GM23338 (cell line): ENCODE data around the gene PCNX1. TPM values are rescaled to one million over a fixed set of nuclear protein-coding genes. Genes with fewer than 3 reads are reported as not detected.

Source experiments
- ATAC-seq: fragments of 200-7000 bp; cut with Tn5 transposase; 3 replicates; pipeline ENCODE4 v1.9.1; 2020
- DNase-seq: peaks from one replicate; pipeline ENCODE4 v3.0.0-alpha.2; 2015; ENCODE audit warnings: low spot score
- H2AFZ ChIP-seq: fragments of 200-600 bp; sonication (generic); 2 replicates; pipeline ENCODE4 v1.8.0; 2016; ENCODE audit warnings: antibody characterized with exemption, mild to moderate bottlenecking, moderate library complexity
- H3F3A ChIP-seq: fragments of 200-600 bp; sonication (generic); replicated peaks from 2 replicates; pipeline ENCODE4 v1.8.0; 2017; ENCODE audit warnings: antibody characterized with exemption, mixed run types, low read depth
- H3K27ac ChIP-seq: fragments of 200-600 bp; sonication (generic); 2 replicates; pipeline ENCODE4 v1.6.1; 2016; ENCODE audit warnings: low read depth
- H3K27me3 ChIP-seq: fragments of 200-600 bp; sonication (generic); 2 replicates; pipeline ENCODE4 v1.8.0; 2016; ENCODE audit warnings: mild to moderate bottlenecking, mixed run types, moderate library complexity; ENCODE audit not compliant: insufficient read depth
- H3K36me3 ChIP-seq: fragments of 200-600 bp; sonication (generic); 2 replicates; pipeline ENCODE4 v1.8.0; 2016; ENCODE audit warnings: mild to moderate bottlenecking; ENCODE audit not compliant: insufficient read depth
- H3K4me1 ChIP-seq: fragments of 200-600 bp; sonication (generic); 2 replicates; pipeline ENCODE4 v1.8.0; 2016; ENCODE audit warnings: mild to moderate bottlenecking, moderate library complexity; ENCODE audit not compliant: insufficient read depth
- H3K4me2 ChIP-seq: fragments of 200-600 bp; sonication (generic); 2 replicates; pipeline ENCODE4 v1.7.1; 2017; ENCODE audit warnings: mixed run types
- H3K4me3 ChIP-seq: fragments of 200-600 bp; sonication (generic); 2 replicates; pipeline ENCODE4 v1.6.1; 2016; ENCODE audit warnings: mixed run types
- H3K79me2 ChIP-seq: fragments of 200-600 bp; sonication (generic); replicated peaks from 2 replicates; pipeline ENCODE4 v1.8.0; 2017; ENCODE audit warnings: mild to moderate bottlenecking; ENCODE audit not compliant: insufficient read depth
- H3K9me2 ChIP-seq: fragments of 200-600 bp; sonication (generic); 2 replicates; pipeline ENCODE4 v1.8.0; 2017; ENCODE audit not compliant: insufficient read depth
- H4K20me1 ChIP-seq: fragments of 200-600 bp; sonication (generic); replicated peaks from 2 replicates; pipeline ENCODE4 v1.8.0; 2017; ENCODE audit warnings: mild to moderate bottlenecking; ENCODE audit not compliant: insufficient read depth
- H3K27ac Mint-ChIP-seq: 2 replicates; pipeline ENCODE4 v1.8.0; 2020; ENCODE audit warnings: inconsistent platforms, mild to moderate bottlenecking, moderate library complexity, mixed read lengths
- H3K27me3 Mint-ChIP-seq: 3 replicates; pipeline ENCODE4 v1.8.0; 2022; ENCODE audit warnings: low read depth, mild to moderate bottlenecking, moderate library complexity, mixed read lengths, inconsistent platforms; ENCODE audit not compliant: insufficient read depth, poor library complexity
- H3K36me3 Mint-ChIP-seq: 3 replicates; pipeline ENCODE4 v1.8.0; 2021; ENCODE audit warnings: low read depth, mild to moderate bottlenecking, inconsistent platforms, moderate library complexity, mixed read lengths
- H3K4me1 Mint-ChIP-seq: 3 replicates; pipeline ENCODE4 v1.8.0; 2020; ENCODE audit warnings: mild to moderate bottlenecking, inconsistent platforms, mixed read lengths
- H3K4me3 Mint-ChIP-seq: 3 replicates; pipeline ENCODE4 v1.8.0; 2021; ENCODE audit warnings: moderate library complexity, mild to moderate bottlenecking, inconsistent platforms, mixed read lengths
- H3K9me3 Mint-ChIP-seq: 3 replicates; pipeline ENCODE4 v1.8.0; 2020; ENCODE audit warnings: moderate library complexity, mild to moderate bottlenecking, inconsistent platforms, mixed read lengths
- CREB1 ChIP-seq: fragments of 250-450 bp; sonication (Bioruptor Pico); IDR thresholded peaks from 2 replicates; pipeline ENCODE4 v1.5.0; 2020; ENCODE audit warnings: low read depth, mild to moderate bottlenecking, moderate library complexity
- CTCF ChIP-seq, 2 experiments: fragments of 200-600 bp in 1 of 2; sonication (generic) in 1 of 2; conservative IDR thresholded peaks; 2 replicates each; pipeline versions ENCODE4 v1.5.1 to v1.6.1; 2016 to 2017; ENCODE audit warnings: antibody characterized with exemption in 2 of 2, low read depth in 2 of 2, mild to moderate bottlenecking in 2 of 2, moderate library complexity in 1 of 2
- ETS1 ChIP-seq: IDR thresholded peaks from 2 replicates; pipeline ENCODE4 v1.6.1; 2016; ENCODE audit warnings: antibody characterized with exemption
- EZH2 ChIP-seq: fragments of 200-600 bp; sonication (generic); IDR thresholded peaks from one replicate; pipeline ENCODE4 v1.8.0; 2017; ENCODE audit warnings: antibody characterized with exemption, mild to moderate bottlenecking, low read depth; ENCODE audit not compliant: unreplicated experiment
- NANOG ChIP-seq: IDR thresholded peaks from 2 replicates; pipeline ENCODE4 v1.6.1; 2016; ENCODE audit warnings: antibody characterized with exemption, borderline replicate concordance
- POLR2AphosphoS5 ChIP-seq: IDR thresholded peaks from 2 replicates; pipeline ENCODE4 v1.6.1; 2016; ENCODE audit warnings: antibody characterized with exemption, low read depth
- REST ChIP-seq: IDR thresholded peaks from one replicate; pipeline ENCODE4 v1.6.1; 2018; ENCODE audit warnings: antibody characterized with exemption; ENCODE audit not compliant: unreplicated experiment
- ZNF114 ChIP-seq: fragments of 250-450 bp; sonication (Bioruptor Pico); IDR thresholded peaks from 2 replicates; pipeline ENCODE4 v1.5.0; 2020; ENCODE audit warnings: mild to moderate bottlenecking, moderate library complexity
- ZNF331 ChIP-seq: fragments of 250-450 bp; sonication (Bioruptor Pico); IDR thresholded peaks from 2 replicates; pipeline ENCODE4 v1.5.0; 2020; ENCODE audit warnings: low read depth, mild to moderate bottlenecking, moderate library complexity
- ZNF462 ChIP-seq: fragments of 250-450 bp; sonication (Bioruptor Pico); IDR thresholded peaks from 2 replicates; pipeline ENCODE4 v1.5.0; 2020; ENCODE audit warnings: mild to moderate bottlenecking, moderate library complexity
- polyA plus RNA-seq: library from polyadenylated mRNA; unstranded; fragments of >200 nt; fragmentation: Nextera tagmentation; extraction: Ambion mirVana; gene quantifications from 2 replicates; pipeline ENCODE4 v1.2.1, GENCODE V29; 2016
- total RNA-seq: library from RNA; depleted of rRNA; stranded (reverse); fragments of >200 nt; shearing (Covaris generic); gene quantifications from 2 replicates; pipeline ENCODE4 v1.2.3, GENCODE V29; 2014

The PCNX1 gene
- total and polyA plus RNA-seq, 2 experiments from 2014 or later: 19.4 to 53.1 TPM

GRCh38 chr14:71116568-71117122 is 209.4 kb downstream of the PCNX1 start (continued):
- no peak for TF ChIP-seq ZNF462 (CRISPR knock-in tag)
- no peak for TF ChIP-seq ZNF331 (CRISPR knock-in tag)
- TF ChIP-seq POLR2AphosphoS5: no peak
- TF ChIP-seq CREB1 (CRISPR knock-in tag): no peak
- TF ChIP-seq ZNF114: no peak

- H3K36me3 ChIP-seq: no peaks in the 10 kb centered on the region
- ATAC-seq (no peak), DNase-seq (peak; percentile 20)
- H3K9me2 ChIP-seq: no peaks in the 10 kb centered on the region; the same call in 1 of the 2 replicates
- no peaks in the 10 kb centered on the region for H4K20me1 ChIP-seq
- Mint-ChIP-seq H3K27me3 (peaks cover 10% of the 10 kb centered on the region), H3K9me3 (peaks cover 21% of the 10 kb centered on the region), H3K4me3 (no peak overlapping the region), H3K27ac (peak overlapping the region; percentile 28), H3K36me3 (peaks cover 21% of the 10 kb centered on the region), H3K4me1 (peaks cover 8% of the 10 kb centered on the region; the same call in 2 of the 3 replicates)
- no peaks in the 10 kb centered on the region for H3K27me3 ChIP-seq
- no peaks in the 10 kb centered on the region for H3F3A ChIP-seq
- no peak overlapping the region for H3K4me2 ChIP-seq
- no peak overlapping the region for H3K4me3 ChIP-seq
- no peak overlapping the region for H2AFZ ChIP-seq
- peak overlapping the region; percentile 18; the same call in 1 of the 2 replicates for H3K27ac ChIP-seq
- H3K79me2 ChIP-seq: no peaks in the 10 kb centered on the region
- peaks cover 7% of the 10 kb centered on the region for H3K4me1 ChIP-seq
- TF ChIP-seq REST (no peak), ZNF114 (no peak), CTCF (conservative IDR thresholded peaks at IDR 0.05; ENCODE audit: low read depth in 2 of 2) (no peak), EZH2 (no peak), NANOG (no peak), ETS1 (no peak), POLR2AphosphoS5 (no peak)
Measured at GRCh38 chr14:71117839-71118743, 210.8 kb downstream of the PCNX1 start.
